NT2/D1 (cell line): ENCODE measurements around the gene GAP43.

ENCODE experiments used
- YY1 ChIP-seq: IDR thresholded peaks from 2 replicates; pipeline ENCODE4 v1.6.1; 2011; ENCODE audit not compliant: insufficient read length, insufficient read depth
- ZNF274 ChIP-seq: IDR thresholded peaks from 2 replicates; pipeline ENCODE4 v1.6.1; 2011; ENCODE audit warnings: mild to moderate bottlenecking, low read depth, low read length

DNA sequence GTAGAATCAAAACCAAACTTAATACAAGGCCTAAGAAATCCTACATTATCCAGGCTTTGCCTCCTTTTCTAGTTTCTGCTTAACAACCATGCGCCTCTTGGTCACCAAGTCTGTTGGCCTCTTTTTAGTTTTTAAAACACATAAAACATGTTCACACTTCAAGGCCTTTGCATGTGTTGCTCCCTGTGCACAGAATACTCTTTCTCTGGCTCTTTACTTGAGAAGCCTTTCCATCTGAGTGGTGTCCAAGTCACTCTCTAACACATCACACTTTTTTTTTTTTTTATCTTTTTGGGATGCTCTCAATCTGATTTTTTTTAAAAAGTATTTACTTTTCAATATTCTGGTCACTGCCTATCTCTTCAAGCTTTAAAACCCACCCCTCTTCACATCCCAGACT, 14.9 kb downstream of the GAP43 start:
- TF ChIP-seq ZNF274 (no peak), YY1 (no peak)
